ENCODE measurements around the gene PRKCB. TPM values are rescaled to one million over a fixed set of nuclear protein-coding genes. Genes with fewer than 3 reads are reported as not detected.

The PRKCB gene
- total RNA-seq, 2 experiments from 2014 or later: 21.0 to 51.6 TPM

GRCh38 chr16:23895052-23895451 lies 59.3 kb downstream of the PRKCB start:
- Histone ChIP-seq H2AFZ (ENCODE audit: low read length) (no peak overlapping the region), H3K4me3 (ENCODE audit: low read depth, low read length, poor library complexity, severe bottlenecking) (no peak overlapping the region), H3K27ac (ENCODE audit: low read depth, low read length, poor library complexity, severe bottlenecking) (no peak overlapping the region), H3K9me2 (ENCODE audit: insufficient read depth, low read length) (no peaks in the 10 kb centered on the region), H3K9me3 (ENCODE audit: low read length) (no peaks in the 10 kb centered on the region), H3K79me2 (ENCODE audit: insufficient read depth, low read depth, low read length) (no peaks in the 10 kb centered on the region), H3K36me3 (ENCODE audit: insufficient read depth, low read length) (no peaks in the 10 kb centered on the region), H4K20me1 (ENCODE audit: insufficient read depth, low read length) (no peaks in the 10 kb centered on the region), H3K4me1 (ENCODE audit: insufficient read depth, low read length, poor library complexity, severe bottlenecking) (peaks cover 10% of the 10 kb centered on the region), H3K4me2 (ENCODE audit: low read length) (no peak overlapping the region)
- BruUV-seq (replicated peaks): no TSS peak
- ChIA-PET CTCF (ENCODE audit: unreplicated experiment) (no interaction called here), POLR2A (interaction anchor here (1.4 kb wide), 1 partner anchor 15 kb away, joined by 4 read pairs; no protein-coding TSS in a partner anchor)
- TF ChIP-seq EZH2phosphoT487 (IDR thresholded peaks at IDR 0.05; ENCODE audit: borderline replicate concordance, low read depth, low read length) (no peak), CTCF (conservative IDR thresholded peaks at IDR 0.05; ENCODE audit: low read length) (no peak)
- DNase-seq (ENCODE audit: low spot score): no peak
- intact Hi-C loops (cut with micrococcal nuclease; ENCODE audit: unreplicated experiment): no loop called here

GRCh38 chr16:23896832-23897821 lies 61.3 kb downstream of the PRKCB start:
- peak overlapping the region; percentile 1; the same call in 1 of the 2 replicates for H3K4me2 ChIP-seq (ENCODE audit: low read length)
- TF ChIP-seq EZH2phosphoT487 (IDR thresholded peaks at IDR 0.05; ENCODE audit: borderline replicate concordance, low read depth, low read length) (no peak), CTCF (conservative IDR thresholded peaks at IDR 0.05; ENCODE audit: low read length) (no peak)
- H3K9me3 ChIP-seq (ENCODE audit: low read length): no peaks in the 10 kb centered on the region
- ChIA-PET POLR2A (interaction anchor here (0.6 to 0.9 kb wide), 2 partner anchors 26 to 972 kb away, joined by 3 read pairs; no protein-coding TSS in a partner anchor), CTCF (ENCODE audit: unreplicated experiment) (no interaction called here)
- H2AFZ ChIP-seq (ENCODE audit: low read length): no peak overlapping the region
- no peaks in the 10 kb centered on the region for H3K9me2 ChIP-seq (ENCODE audit: insufficient read depth, low read length)
- peaks cover 10% of the 10 kb centered on the region for H3K4me1 ChIP-seq (ENCODE audit: insufficient read depth, low read length, poor library complexity, severe bottlenecking)
- H3K79me2 ChIP-seq (ENCODE audit: insufficient read depth, low read depth, low read length): no peaks in the 10 kb centered on the region
- no peak overlapping the region for H3K4me3 ChIP-seq (ENCODE audit: low read depth, low read length, poor library complexity, severe bottlenecking)
- no peaks in the 10 kb centered on the region for H4K20me1 ChIP-seq (ENCODE audit: insufficient read depth, low read length)
- H3K27ac ChIP-seq (ENCODE audit: low read depth, low read length, poor library complexity, severe bottlenecking): no peak overlapping the region
- no TSS peak for BruUV-seq (replicated peaks)
- H3K36me3 ChIP-seq (ENCODE audit: insufficient read depth, low read length): no peaks in the 10 kb centered on the region
- intact Hi-C loops (cut with micrococcal nuclease; ENCODE audit: unreplicated experiment): no loop called here
- no peak for DNase-seq (ENCODE audit: low spot score)

Measured in OCI-LY7 (cell line).